Measurements from ENCODE around the gene PROCA1.

Gene PROCA1

GRCh38 chr17:28711723-28712031 lies at the start of gene PROCA1:
Gene PROCA1, minus strand, starts transcription at chr17:28711888. Its CDS starts 228 bp downstream, at chr17:28711660.
- FAIRE-seq = no peak

- FAIRE-seq = no peak
These were observed 49.2 kb upstream of the PROCA1 start for GRCh38 chr17:28760601-28761562.

GRCh38 chr17:28759256-28759865 lies 47.7 kb upstream of the PROCA1 start:
- FAIRE-seq = no peak

- FAIRE-seq = no peak
These were observed 46.9 kb upstream of the PROCA1 start for GRCh38 chr17:28758411-28759121.

- FAIRE-seq = no peak
These were observed 44.5 kb upstream of the PROCA1 start for GRCh38 chr17:28756049-28756804.

GRCh38 chr17:28755486-28755885 lies 43.8 kb upstream of the PROCA1 start:
- FAIRE-seq = no peak

- no peak for FAIRE-seq
These were observed 40.1 kb upstream of the PROCA1 start for GRCh38 chr17:28751600-28752366.

- no peak for FAIRE-seq
These were observed 38.7 kb upstream of the PROCA1 start for GRCh38 chr17:28750178-28751047.

GRCh38 chr17:28749516-28750177 lies 38.0 kb upstream of the PROCA1 start:
- FAIRE-seq = no peak

- FAIRE-seq = no peak
These were observed 37.3 kb upstream of the PROCA1 start for GRCh38 chr17:28748852-28749515.

GRCh38 chr17:28747801-28748750 lies 36.4 kb upstream of the PROCA1 start:
- FAIRE-seq = no peak

- FAIRE-seq = no peak
These were observed 35.5 kb upstream of the PROCA1 start for GRCh38 chr17:28747051-28747691.

- FAIRE-seq = no peak
These were observed 34.9 kb upstream of the PROCA1 start for GRCh38 chr17:28746611-28747050.

- FAIRE-seq = no peak
These were observed 34.2 kb upstream of the PROCA1 start for GRCh38 chr17:28745786-28746411.

GRCh38 chr17:28744972-28745785 lies 33.5 kb upstream of the PROCA1 start:
- no peak for FAIRE-seq

Measured in colon (tissue), 2 donors.